Neural progenitor cell (in vitro differentiated cells): ENCODE measurements around the gene PRDX5. TPM values are rescaled to one million over a fixed set of nuclear protein-coding genes. Genes with fewer than 3 reads are reported as not detected.

Source experiments
- DNase-seq: peaks from one replicate; pipeline ENCODE4 v3.0.0-alpha.2; 2016; ENCODE audit warnings: low spot score
- H2AFZ ChIP-seq: fragments of 200-600 bp; sonication (generic); replicated peaks from 2 replicates; pipeline ENCODE4 v1.6.1; 2016; ENCODE audit warnings: antibody characterized with exemption
- H3F3A ChIP-seq: fragments of 200-600 bp; sonication (generic); 2 replicates; pipeline ENCODE4 v1.6.1; 2016; ENCODE audit warnings: antibody characterized with exemption, low read depth
- H3K27ac ChIP-seq: fragments of 200-600 bp; sonication (generic); 2 replicates; pipeline ENCODE4 v1.5.1; 2016; ENCODE audit warnings: mild to moderate bottlenecking
- H3K27me3 ChIP-seq: fragments of 200-600 bp; sonication (generic); 2 replicates; pipeline ENCODE4 v1.6.1; 2016; ENCODE audit warnings: mild to moderate bottlenecking, moderate library complexity
- H3K36me3 ChIP-seq: fragments of 200-600 bp; sonication (generic); 2 replicates; pipeline ENCODE4 v1.5.1; 2016
- H3K4me1 ChIP-seq: fragments of 200-600 bp; sonication (generic); 2 replicates; pipeline ENCODE4 v1.6.1; 2016; ENCODE audit warnings: mixed run types
- H3K4me2 ChIP-seq: fragments of 200-600 bp; sonication (generic); 2 replicates; pipeline ENCODE4 v1.6.1; 2016
- H3K4me3 ChIP-seq: fragments of 200-600 bp; sonication (generic); 2 replicates; pipeline ENCODE4 v1.5.1; 2016
- H3K79me2 ChIP-seq: fragments of 200-600 bp; sonication (generic); 2 replicates; pipeline ENCODE4 v1.6.1; 2016; ENCODE audit warnings: low read depth
- H3K9ac ChIP-seq: fragments of 200-600 bp; sonication (generic); 2 replicates; pipeline ENCODE4 v1.6.1; 2016
- H3K9me3 ChIP-seq: fragments of 200-600 bp; sonication (generic); 2 replicates; pipeline ENCODE4 v1.5.1; 2016; ENCODE audit warnings: low read depth
- H4K20me1 ChIP-seq: fragments of 200-600 bp; sonication (generic); 2 replicates; pipeline ENCODE4 v1.6.1; 2016; ENCODE audit warnings: low read depth
- H3K27ac Mint-ChIP-seq: 3 replicates; pipeline ENCODE4 v1.8.0; 2021; ENCODE audit warnings: mixed read lengths
- H3K27me3 Mint-ChIP-seq: 2 replicates; pipeline ENCODE4 v1.8.0; 2022; ENCODE audit warnings: low read depth, mild to moderate bottlenecking, inconsistent platforms, moderate library complexity, mixed read lengths; ENCODE audit not compliant: insufficient read depth
- H3K36me3 Mint-ChIP-seq: 3 replicates; pipeline ENCODE4 v1.8.0; 2021; ENCODE audit warnings: mixed read lengths
- H3K4me1 Mint-ChIP-seq: 3 replicates; pipeline ENCODE4 v1.8.0; 2021; ENCODE audit warnings: mixed read lengths
- H3K4me3 Mint-ChIP-seq: 3 replicates; pipeline ENCODE4 v1.8.0; 2021; ENCODE audit warnings: mild to moderate bottlenecking, moderate library complexity, mixed read lengths
- H3K9me3 Mint-ChIP-seq: 3 replicates; pipeline ENCODE4 v1.8.0; 2020; ENCODE audit warnings: mixed read lengths
- EZH2 ChIP-seq: fragments of 200-600 bp; sonication (generic); IDR thresholded peaks from 2 replicates; pipeline ENCODE4 v1.6.1; 2017; ENCODE audit warnings: antibody characterized with exemption, mild to moderate bottlenecking, moderate library complexity
- EZH2phosphoT487 ChIP-seq: fragments of 200-600 bp; sonication (generic); IDR thresholded peaks from 2 replicates; pipeline ENCODE4 v1.6.1; 2017; ENCODE audit warnings: antibody characterized with exemption
- total RNA-seq: library from RNA; depleted of rRNA; stranded (reverse); fragments of >200 nt; gene quantifications from 2 replicates; pipeline ENCODE4 v1.2.3, GENCODE V29; 2015; ENCODE audit warnings: low replicate concordance
- TF ChIP-seq, protein P1 (sequence below): fragments of 200-600 bp; sonication (generic); IDR thresholded peaks from 2 replicates; pipeline ENCODE4 v1.5.1; 2017; ENCODE audit warnings: antibody characterized with exemption, mild to moderate bottlenecking

PRDX5 gene
- total RNA-seq, 1 donor from 2014 or later, result 111 TPM

GRCh38 chr11:64286801-64287159 lies 31.1 kb upstream of the PRDX5 start:
- Histone ChIP-seq H3K4me3 (no peak overlapping the region), H3F3A (peaks cover 4% of the 10 kb centered on the region), H4K20me1 (peaks cover 18% of the 10 kb centered on the region), H3K27me3 (peaks cover 34% of the 10 kb centered on the region), H3K9me3 (no peaks in the 10 kb centered on the region), H3K4me1 (peaks cover 9% of the 10 kb centered on the region), H3K79me2 (peaks cover 3% of the 10 kb centered on the region), H3K27ac (no peak overlapping the region), H3K36me3 (no peaks in the 10 kb centered on the region), H3K9ac (no peak overlapping the region), H3K4me2 (no peak overlapping the region), H2AFZ (no peak overlapping the region)
- Mint-ChIP-seq H3K27ac (no peak overlapping the region), H3K4me1 (peaks cover 20% of the 10 kb centered on the region), H3K27me3 (peaks cover 30% of the 10 kb centered on the region), H3K36me3 (peaks cover 7% of the 10 kb centered on the region), H3K4me3 (peak overlapping the region; percentile 87), H3K9me3 (peaks cover 2% of the 10 kb centered on the region)
- DNase-seq, result no peak
- TF ChIP-seq EZH2, result no peak
- no peak for TF ChIP-seq EZH2phosphoT487
- TF ChIP-seq, protein P1, sequence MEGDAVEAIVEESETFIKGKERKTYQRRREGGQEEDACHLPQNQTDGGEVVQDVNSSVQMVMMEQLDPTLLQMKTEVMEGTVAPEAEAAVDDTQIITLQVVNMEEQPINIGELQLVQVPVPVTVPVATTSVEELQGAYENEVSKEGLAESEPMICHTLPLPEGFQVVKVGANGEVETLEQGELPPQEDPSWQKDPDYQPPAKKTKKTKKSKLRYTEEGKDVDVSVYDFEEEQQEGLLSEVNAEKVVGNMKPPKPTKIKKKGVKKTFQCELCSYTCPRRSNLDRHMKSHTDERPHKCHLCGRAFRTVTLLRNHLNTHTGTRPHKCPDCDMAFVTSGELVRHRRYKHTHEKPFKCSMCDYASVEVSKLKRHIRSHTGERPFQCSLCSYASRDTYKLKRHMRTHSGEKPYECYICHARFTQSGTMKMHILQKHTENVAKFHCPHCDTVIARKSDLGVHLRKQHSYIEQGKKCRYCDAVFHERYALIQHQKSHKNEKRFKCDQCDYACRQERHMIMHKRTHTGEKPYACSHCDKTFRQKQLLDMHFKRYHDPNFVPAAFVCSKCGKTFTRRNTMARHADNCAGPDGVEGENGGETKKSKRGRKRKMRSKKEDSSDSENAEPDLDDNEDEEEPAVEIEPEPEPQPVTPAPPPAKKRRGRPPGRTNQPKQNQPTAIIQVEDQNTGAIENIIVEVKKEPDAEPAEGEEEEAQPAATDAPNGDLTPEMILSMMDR, result no peak

DNA sequence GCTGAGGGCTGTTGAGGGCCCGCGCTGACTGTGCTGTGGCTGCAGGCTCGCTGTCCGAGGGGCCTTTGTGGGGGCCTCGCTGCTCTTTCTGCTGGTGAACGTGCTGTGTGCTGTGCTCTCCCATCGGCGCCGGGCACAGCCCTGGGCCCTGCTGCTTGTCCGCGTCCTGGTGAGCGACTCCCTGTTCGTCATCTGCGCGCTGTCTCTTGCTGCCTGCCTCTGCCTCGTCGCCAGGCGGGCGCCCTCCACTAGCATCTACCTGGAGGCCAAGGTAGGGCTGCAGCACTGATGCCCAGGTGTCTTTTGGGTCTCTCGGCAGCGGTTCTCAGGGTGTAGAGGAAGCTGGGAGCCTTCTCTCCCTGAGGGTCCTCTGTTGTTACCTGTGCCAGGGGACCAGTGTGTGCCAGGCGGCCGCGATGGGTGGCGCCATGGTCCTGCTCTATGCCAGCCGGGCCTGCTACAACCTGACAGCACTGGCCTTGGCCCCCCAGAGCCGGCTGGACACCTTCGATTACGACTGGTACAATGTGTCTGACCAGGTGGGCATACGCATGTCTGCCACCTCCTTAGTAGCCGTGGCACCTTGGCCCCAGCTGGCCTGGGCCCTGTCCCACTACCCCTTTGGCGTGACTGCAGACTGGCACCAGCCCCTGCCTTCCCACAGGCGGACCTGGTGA lies 30.1 kb upstream of the PRDX5 start:
- H2AFZ ChIP-seq, result no peak overlapping the region
- Mint-ChIP-seq H3K9me3 (peaks cover 2% of the 10 kb centered on the region), H3K4me1 (peaks cover 20% of the 10 kb centered on the region), H3K27me3 (peaks cover 32% of the 10 kb centered on the region), H3K27ac (no peak overlapping the region), H3K36me3 (peaks cover 6% of the 10 kb centered on the region), H3K4me3 (peak overlapping the region; percentile 27)
- no peak for DNase-seq
- peaks cover 25% of the 10 kb centered on the region for H4K20me1 ChIP-seq
- no peak overlapping the region for H3K4me3 ChIP-seq
- no peaks in the 10 kb centered on the region for H3K9me3 ChIP-seq
- no peak overlapping the region for H3K27ac ChIP-seq
- H3K36me3 ChIP-seq, result no peaks in the 10 kb centered on the region
- H3K4me2 ChIP-seq, result no peak overlapping the region
- peaks cover 44% of the 10 kb centered on the region for H3K27me3 ChIP-seq
- H3K79me2 ChIP-seq, result peaks cover 3% of the 10 kb centered on the region
- no peak overlapping the region for H3K9ac ChIP-seq
- peaks cover 14% of the 10 kb centered on the region for H3K4me1 ChIP-seq
- TF ChIP-seq, protein P1, result no peak
- TF ChIP-seq EZH2phosphoT487 (no peak), EZH2 (no peak)
- peaks cover 4% of the 10 kb centered on the region for H3F3A ChIP-seq

- no peak overlapping the region for H3K27ac ChIP-seq
- Mint-ChIP-seq H3K36me3 (peaks cover 4% of the 10 kb centered on the region), H3K9me3 (peaks cover 2% of the 10 kb centered on the region), H3K4me1 (peaks cover 18% of the 10 kb centered on the region), H3K4me3 (no peak overlapping the region), H3K27me3 (peaks cover 36% of the 10 kb centered on the region), H3K27ac (no peak overlapping the region)
- H3K9me3 ChIP-seq, result no peaks in the 10 kb centered on the region
- H3K9ac ChIP-seq, result no peak overlapping the region
- peaks cover 31% of the 10 kb centered on the region for H4K20me1 ChIP-seq
- H3K79me2 ChIP-seq, result peaks cover 2% of the 10 kb centered on the region
- H3K36me3 ChIP-seq, result no peaks in the 10 kb centered on the region
- peaks cover 14% of the 10 kb centered on the region for H3K4me1 ChIP-seq
- H2AFZ ChIP-seq, result no peak overlapping the region
- no peak for DNase-seq
- no peak overlapping the region for H3K4me3 ChIP-seq
- peaks cover 49% of the 10 kb centered on the region for H3K27me3 ChIP-seq
- H3F3A ChIP-seq, result peaks cover 4% of the 10 kb centered on the region
- H3K4me2 ChIP-seq, result no peak overlapping the region
- TF ChIP-seq EZH2phosphoT487 (no peak), EZH2 (no peak)
- TF ChIP-seq, protein P1, result no peak
Measured at GRCh38 chr11:64288353-64288750, 29.6 kb upstream of the PRDX5 start.
